ENCODE data around the gene BTBD9. TPM values are rescaled to one million over a fixed set of nuclear protein-coding genes. Genes with fewer than 3 reads are reported as not detected.

Gene BTBD9
- total RNA-seq, 1 donor from 2014 or later: 47.9 TPM

DNA sequence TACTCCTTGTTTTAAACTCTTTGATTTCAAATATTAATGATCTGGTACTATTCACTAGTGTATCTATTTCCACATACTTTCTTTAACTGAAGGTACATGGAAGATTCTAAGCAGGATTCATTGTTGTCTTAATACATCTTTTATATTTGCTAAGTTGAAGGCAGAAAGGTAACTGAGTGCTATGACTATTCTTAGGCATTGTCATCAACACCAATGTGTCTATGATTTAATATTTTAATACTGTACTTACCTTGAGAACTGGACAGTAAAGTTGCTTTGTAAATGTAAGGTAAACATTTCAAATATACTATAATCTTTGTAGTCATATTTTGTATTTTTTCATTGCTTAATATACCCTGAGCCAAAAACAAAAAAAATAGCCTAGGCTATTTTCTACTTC lies 8.9 kb upstream of the BTBD9 start:
- no peak for DNase-seq
- Histone ChIP-seq H3K9me3 (no peaks in the 10 kb centered on the region), H3K36me3 (no peaks in the 10 kb centered on the region), H3K4me3 (no peak overlapping the region), H3K4me1 (peaks cover 4% of the 10 kb centered on the region), H3K27me3 (no peaks in the 10 kb centered on the region), H3K27ac (no peak overlapping the region)
- TF ChIP-seq, protein P1, sequence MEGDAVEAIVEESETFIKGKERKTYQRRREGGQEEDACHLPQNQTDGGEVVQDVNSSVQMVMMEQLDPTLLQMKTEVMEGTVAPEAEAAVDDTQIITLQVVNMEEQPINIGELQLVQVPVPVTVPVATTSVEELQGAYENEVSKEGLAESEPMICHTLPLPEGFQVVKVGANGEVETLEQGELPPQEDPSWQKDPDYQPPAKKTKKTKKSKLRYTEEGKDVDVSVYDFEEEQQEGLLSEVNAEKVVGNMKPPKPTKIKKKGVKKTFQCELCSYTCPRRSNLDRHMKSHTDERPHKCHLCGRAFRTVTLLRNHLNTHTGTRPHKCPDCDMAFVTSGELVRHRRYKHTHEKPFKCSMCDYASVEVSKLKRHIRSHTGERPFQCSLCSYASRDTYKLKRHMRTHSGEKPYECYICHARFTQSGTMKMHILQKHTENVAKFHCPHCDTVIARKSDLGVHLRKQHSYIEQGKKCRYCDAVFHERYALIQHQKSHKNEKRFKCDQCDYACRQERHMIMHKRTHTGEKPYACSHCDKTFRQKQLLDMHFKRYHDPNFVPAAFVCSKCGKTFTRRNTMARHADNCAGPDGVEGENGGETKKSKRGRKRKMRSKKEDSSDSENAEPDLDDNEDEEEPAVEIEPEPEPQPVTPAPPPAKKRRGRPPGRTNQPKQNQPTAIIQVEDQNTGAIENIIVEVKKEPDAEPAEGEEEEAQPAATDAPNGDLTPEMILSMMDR (IDR thresholded peaks at IDR 0.05): no peak
- intact Hi-C loops (cut with DNase I): no loop called here
- no peak for ATAC-seq

DNA sequence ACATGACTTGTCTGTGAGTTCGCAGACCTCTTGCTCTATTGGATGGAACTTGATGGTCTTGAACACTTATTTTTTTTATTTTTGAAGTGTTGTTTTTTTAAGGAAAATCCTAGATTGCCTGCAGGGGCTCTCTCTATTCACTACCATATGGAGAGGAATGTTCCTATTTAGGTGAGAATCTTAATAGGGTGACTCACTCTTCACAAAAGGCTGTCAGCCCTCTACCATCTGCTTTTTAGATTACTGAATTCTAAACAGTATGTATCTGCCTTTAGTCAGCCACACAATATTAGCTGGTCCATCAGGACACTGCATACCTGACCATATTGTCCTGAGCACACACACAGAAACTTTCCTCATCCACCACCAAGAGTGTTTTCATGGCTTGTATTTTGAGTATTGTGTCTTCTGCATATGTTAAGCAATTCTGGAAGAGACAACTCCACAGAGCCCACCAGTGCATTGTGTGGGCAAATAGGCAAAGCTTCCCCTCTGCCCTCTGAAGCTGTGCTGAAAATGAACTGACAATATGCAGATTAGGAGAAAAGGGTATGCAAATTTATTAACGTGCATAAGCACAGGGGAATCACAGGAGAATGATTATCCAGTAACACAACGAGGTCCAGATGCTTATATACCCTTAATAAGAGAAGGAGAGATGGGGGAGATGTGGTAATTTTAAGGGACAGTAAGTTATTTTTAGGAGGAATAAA lies 6.6 kb upstream of the BTBD9 start:
- Histone ChIP-seq H3K27ac (no peak overlapping the region), H3K27me3 (no peaks in the 10 kb centered on the region), H3K4me3 (no peak overlapping the region), H3K36me3 (no peaks in the 10 kb centered on the region), H3K9me3 (no peaks in the 10 kb centered on the region), H3K4me1 (peaks cover 6% of the 10 kb centered on the region)
- intact Hi-C loops (cut with DNase I): no loop called here
- no peak for ATAC-seq
- DNase-seq: no peak
- TF ChIP-seq, protein P1 (IDR thresholded peaks at IDR 0.05): no peak

DNA sequence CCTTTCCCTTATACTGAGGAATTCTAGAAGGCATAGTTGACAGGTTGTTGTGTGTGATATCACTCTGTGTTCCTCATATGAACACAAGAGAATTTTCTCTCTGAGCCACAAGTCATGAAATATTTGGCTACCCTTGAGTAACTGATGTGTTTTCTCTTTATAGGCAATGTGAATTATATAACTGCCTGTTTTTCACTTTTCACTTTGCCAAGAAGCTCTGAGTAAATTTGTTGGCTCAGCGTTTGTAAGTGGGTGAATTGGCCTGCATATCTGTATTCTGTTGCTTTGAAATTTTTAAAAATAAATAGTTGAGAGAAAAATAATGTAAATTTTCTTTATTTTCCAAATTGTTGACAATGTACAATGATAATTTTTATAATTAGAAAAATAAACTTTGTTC lies 5.2 kb upstream of the BTBD9 start:
- H3K36me3 ChIP-seq: no peaks in the 10 kb centered on the region
- H3K27me3 ChIP-seq: no peaks in the 10 kb centered on the region
- no peak for ATAC-seq
- DNase-seq: no peak
- TF ChIP-seq, protein P1 (IDR thresholded peaks at IDR 0.05): no peak
- intact Hi-C loops (cut with DNase I): no loop called here
- no peak overlapping the region for H3K4me3 ChIP-seq
- no peak overlapping the region for H3K27ac ChIP-seq
- H3K4me1 ChIP-seq: peaks cover 15% of the 10 kb centered on the region
- no peaks in the 10 kb centered on the region for H3K9me3 ChIP-seq

DNA sequence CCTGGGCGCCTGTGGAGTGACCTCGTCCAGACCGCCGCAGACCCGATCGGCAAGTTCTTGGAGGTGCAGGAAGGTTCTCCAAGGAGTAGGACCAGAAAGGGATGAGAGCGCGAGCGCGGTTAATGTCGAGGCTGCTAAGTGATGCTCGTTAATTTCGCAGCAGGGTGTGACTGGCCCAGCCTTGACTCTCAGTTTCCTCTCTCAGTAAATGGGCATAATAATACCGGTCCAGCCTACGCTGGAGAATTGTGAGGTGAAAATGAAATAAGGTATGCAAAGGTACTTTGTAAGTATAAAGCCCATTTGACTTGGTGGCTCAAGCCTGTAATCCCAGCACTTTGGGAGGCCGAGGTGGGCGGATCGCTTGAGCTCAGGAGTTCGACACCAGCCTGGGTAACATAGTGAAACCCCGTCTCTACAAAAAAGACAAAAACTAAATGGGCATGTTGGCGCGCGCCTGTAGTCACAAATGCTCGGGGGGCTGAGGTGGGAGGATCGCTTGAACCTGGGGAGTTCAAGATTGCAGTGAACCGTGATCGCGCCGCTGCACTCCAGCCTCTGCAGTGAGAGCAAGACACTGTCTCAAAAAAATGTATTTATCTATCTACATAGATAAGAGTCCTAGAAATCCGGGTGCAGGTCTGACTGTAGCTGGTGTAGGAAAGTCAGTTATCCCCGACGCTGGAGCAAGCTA lies 634 bp upstream of the BTBD9 start:
- ATAC-seq (no peak), DNase-seq (peak; percentile 64)
- H3K4me1 ChIP-seq: peaks cover 19% of the 10 kb centered on the region
- no peaks in the 10 kb centered on the region for H3K27me3 ChIP-seq
- no peaks in the 10 kb centered on the region for H3K9me3 ChIP-seq
- TF ChIP-seq, protein P1 (IDR thresholded peaks at IDR 0.05): no peak
- no peaks in the 10 kb centered on the region for H3K36me3 ChIP-seq
- peak overlapping the region; percentile 79 for H3K4me3 ChIP-seq
- intact Hi-C loops (cut with DNase I): no loop called here
- peak overlapping the region; percentile 91 for H3K27ac ChIP-seq

DNA sequence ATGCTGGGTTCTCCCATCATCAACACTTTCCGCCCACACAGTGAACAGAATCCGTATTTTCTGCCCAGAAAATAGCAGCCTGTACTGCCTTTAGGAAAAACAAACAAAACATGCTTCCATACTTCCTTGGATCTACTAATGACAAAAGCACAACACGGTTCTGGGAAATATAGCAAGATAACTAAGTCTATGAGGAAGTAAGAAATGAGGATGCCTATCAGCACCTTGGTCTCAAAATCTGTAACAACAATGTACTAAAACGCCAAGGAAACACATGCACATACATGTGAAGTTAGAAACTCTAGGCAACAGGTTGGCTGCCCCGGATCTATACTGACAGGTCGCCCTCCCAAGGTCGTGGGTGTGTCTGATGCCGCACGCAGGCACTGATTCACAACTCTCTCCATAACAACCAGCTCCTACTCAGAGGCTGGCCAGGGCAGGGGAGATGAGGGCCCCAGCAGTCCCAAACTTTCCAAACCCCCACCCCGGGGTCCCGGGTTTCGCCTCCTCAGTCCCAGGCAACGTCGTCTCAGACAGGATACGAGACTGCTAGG lies 710 bp downstream of the BTBD9 start:
- intact Hi-C loops (cut with DNase I): no loop called here
- Histone ChIP-seq H3K27me3 (no peaks in the 10 kb centered on the region), H3K4me1 (peaks cover 17% of the 10 kb centered on the region), H3K36me3 (no peaks in the 10 kb centered on the region), H3K9me3 (no peaks in the 10 kb centered on the region), H3K27ac (peak overlapping the region; percentile 91), H3K4me3 (peak overlapping the region; percentile 79)
- DNase-seq (peak; percentile 77), ATAC-seq (peak; percentile 49)
- TF ChIP-seq, protein P1 (IDR thresholded peaks at IDR 0.05): no peak

Data from upper lobe of right lung (tissue), 1 donor.